ENCODE measurements around the gene KIAA1958.
"Not testable (repeated sequence)": the region's sequence is repeated elsewhere in the genome, so short reads cannot be mapped to it uniquely, and the experiment has no call there.

Gene KIAA1958

GRCh38 chr9:112663681-112664080 lies 177.1 kb downstream of the KIAA1958 start:
- DNase-seq (ENCODE audit: low spot score) = no peak

- no peak for DNase-seq (ENCODE audit: low spot score)
Observed at GRCh38 chr9:112664531-112664930, 177.9 kb downstream of the KIAA1958 start.

- DNase-seq (ENCODE audit: low spot score) = peak; percentile 57
Observed at GRCh38 chr9:112665347-112665746, 178.7 kb downstream of the KIAA1958 start.

GRCh38 chr9:112669326-112669725 lies 182.7 kb downstream of the KIAA1958 start:
- DNase-seq (ENCODE audit: low spot score) = no peak

- DNase-seq (ENCODE audit: low spot score) = no peak
Observed at GRCh38 chr9:112670991-112671625, 184.5 kb downstream of the KIAA1958 start.

GRCh38 chr9:112673221-112673620 lies 186.6 kb downstream of the KIAA1958 start:
- DNase-seq (ENCODE audit: low spot score) = not testable (repeated sequence)

GRCh38 chr9:112677040-112677439 lies 190.4 kb downstream of the KIAA1958 start:
- no peak for DNase-seq (ENCODE audit: low spot score)

GRCh38 chr9:112680731-112681402 lies 194.2 kb downstream of the KIAA1958 start:
- DNase-seq (ENCODE audit: low spot score) = no peak

- DNase-seq (ENCODE audit: low spot score) = no peak
Observed at GRCh38 chr9:112689161-112689740, 202.6 kb downstream of the KIAA1958 start.

- DNase-seq (ENCODE audit: low spot score) = no peak
Observed at GRCh38 chr9:112694706-112695555, 208.3 kb downstream of the KIAA1958 start.

GRCh38 chr9:112696461-112696860 lies 209.8 kb downstream of the KIAA1958 start:
- no peak for DNase-seq (ENCODE audit: low spot score)

- no peak for DNase-seq (ENCODE audit: low spot score)
Observed at GRCh38 chr9:112699230-112699629, 212.6 kb downstream of the KIAA1958 start.

- no peak for DNase-seq (ENCODE audit: low spot score)
Observed at GRCh38 chr9:112700085-112700484, 213.5 kb downstream of the KIAA1958 start.

GRCh38 chr9:112703304-112703703 lies 216.7 kb downstream of the KIAA1958 start:
- no peak for DNase-seq (ENCODE audit: low spot score)

GRCh38 chr9:112705768-112706427 lies 219.3 kb downstream of the KIAA1958 start:
- DNase-seq (ENCODE audit: low spot score) = peak; percentile 21

- peak; percentile 58 for DNase-seq (ENCODE audit: low spot score)
Observed at GRCh38 chr9:112711050-112711689, 224.5 kb downstream of the KIAA1958 start.

GRCh38 chr9:112712678-112713077 lies 226.1 kb downstream of the KIAA1958 start:
- DNase-seq (ENCODE audit: low spot score) = no peak

- peak; percentile 98 for DNase-seq (ENCODE audit: low spot score)
Observed at GRCh38 chr9:112717661-112718331, 231.2 kb downstream of the KIAA1958 start, which contains the start of gene INIP. Gene INIP, minus strand, starts transcription at chr9:112718117. Its CDS starts 1,632 bp downstream, at chr9:112716485.

Measured in GM03348 (cell line).